Stimulated activated naive CD4-positive, alpha-beta T cell (primary cell): Measurements from ENCODE around the gene HEY2.
"Not testable (repeated sequence)": the region's sequence is repeated elsewhere in the genome, so short reads cannot be mapped to it uniquely, and the experiment has no call there.

Experiments
- DNase-seq, 6 experiments: peaks; one replicate each; lab custom pipeline; 2025; lab: John Stamatoyannopoulos, UW

HEY2 gene

DNA sequence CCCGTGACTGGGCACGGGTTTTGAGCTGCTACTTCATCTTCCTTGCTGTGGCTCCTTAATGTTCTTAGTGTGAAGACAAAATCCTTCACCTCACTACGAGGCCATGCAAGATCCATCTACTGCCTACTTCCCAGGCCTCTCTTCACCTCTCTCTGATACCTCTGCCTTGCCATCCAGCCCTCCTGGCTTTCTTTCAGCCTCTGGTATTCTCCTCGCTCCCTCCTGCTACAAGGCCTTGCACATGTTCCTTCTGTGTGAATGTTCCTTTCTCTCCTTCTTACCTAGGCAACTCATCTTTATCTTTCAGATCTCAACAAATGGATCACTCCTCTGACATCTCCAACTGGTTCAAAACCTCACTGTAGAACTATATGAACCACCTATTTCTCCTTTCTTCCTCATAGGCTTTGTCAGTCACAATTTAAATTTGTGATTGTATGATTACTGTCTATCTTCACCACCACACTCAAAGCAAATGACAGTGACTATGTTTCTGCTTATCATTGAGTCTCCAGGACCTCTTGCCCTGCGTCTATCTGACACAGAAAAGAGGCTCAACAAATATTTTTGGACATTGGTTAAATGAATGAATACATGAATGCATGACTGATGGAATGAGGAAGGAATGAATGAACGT, 19.8 kb downstream of the HEY2 start:
- no peak for DNase-seq

DNA sequence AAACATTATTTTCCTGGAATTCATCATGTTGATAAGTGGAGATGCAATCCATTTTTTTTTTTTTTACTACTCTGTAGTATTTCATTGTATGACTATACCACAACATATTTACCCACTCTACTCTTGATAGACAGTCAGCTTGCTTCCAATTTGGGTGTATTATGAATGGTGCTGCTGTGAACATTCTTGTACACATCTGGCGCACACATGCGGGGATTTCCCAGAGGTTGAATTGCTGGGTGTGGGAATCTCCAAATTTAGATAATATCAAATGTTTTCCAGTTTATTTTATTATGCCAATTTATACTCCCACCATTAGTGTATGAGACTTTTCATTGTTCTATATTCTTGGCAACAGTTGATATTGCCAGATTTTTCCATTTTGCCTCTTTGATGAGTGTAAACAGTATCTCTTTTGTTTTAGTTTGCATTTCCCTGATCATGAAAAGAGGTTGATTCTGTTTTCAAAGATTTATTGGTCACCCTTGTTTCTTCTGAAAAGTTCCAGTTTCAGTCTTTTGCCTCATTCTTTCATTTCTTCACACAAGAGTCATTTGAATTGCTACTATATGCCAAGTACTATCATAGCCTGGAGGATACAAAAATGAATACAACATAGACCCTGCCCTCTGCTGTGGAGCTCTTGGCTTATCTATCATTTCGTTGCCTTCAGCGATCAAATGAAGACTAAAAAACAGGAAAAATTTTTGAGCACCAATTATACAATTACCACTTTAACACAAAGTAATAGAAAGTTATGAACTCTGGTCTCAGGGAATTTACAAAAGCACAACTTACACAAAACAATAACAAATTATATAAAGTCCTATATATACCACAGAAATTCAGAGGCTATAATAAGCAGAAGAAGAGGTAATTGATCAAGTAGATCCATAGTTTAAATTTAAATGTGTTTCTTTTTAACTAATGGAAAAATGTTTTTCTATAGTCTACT, 24.2 kb downstream of the HEY2 start:
- no peak for DNase-seq

- DNase-seq = not testable (repeated sequence)
Observed at GRCh38 chr6:125776107-125776826, 26.8 kb downstream of the HEY2 start.

GRCh38 chr6:125779924-125780539, 30.6 kb downstream of the HEY2 start:
- DNase-seq = peak; percentile 84 to 96 (median 90)

- DNase-seq = peak; percentile 23 to 91 (median 60)
Observed at GRCh38 chr6:125780540-125781313, 31.3 kb downstream of the HEY2 start.

DNA sequence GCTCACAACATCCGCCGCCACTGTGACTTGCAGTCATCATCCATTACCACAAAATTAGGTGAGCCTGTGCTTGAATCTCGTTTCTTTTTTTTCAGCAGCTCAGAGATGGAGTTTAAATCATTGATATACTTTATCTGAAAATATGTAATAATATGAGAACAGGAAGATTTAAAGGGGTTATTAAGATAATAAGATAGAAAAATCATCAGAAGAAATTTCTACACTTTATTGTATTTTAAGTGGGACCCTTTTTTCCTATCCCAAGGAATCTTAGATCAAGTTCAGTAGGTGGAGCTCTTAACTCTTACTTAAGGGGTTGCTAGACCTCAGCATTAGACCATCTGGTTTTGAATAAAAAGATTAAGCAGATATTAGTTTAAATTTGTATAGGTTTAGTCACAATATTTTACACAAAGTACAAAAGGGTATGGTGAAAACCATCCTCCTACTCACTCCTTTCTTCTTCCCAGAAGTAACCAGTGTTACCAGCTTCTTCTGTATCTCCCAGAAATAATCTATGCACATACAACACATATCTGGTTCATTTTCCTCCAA, 32.0 kb downstream of the HEY2 start:
- peak in 2 of 6 experiments; percentile 11 to 37 for DNase-seq

GRCh38 chr6:125784365-125784764, 34.9 kb downstream of the HEY2 start:
- no peak for DNase-seq

GRCh38 chr6:125787791-125788190, 38.4 kb downstream of the HEY2 start:
- DNase-seq = no peak

DNA sequence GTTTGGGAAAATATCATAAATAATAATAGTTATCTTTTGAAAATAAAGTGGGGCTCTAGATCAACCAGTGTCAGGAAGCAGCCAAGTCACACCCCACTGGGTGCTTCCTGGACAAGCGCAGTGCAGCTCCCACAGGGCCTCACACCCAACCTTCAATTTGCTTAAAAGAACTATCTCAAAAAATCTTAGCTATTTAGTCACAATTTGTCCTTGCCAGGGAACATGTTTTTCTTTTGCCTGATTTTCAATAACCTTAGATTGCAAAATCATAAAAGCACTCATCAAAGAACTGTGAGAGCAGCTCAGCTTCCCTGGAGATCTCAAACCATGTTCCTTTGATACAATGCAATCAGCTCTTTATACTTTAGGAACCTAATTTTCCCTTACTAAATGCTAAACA, 39.7 kb downstream of the HEY2 start:
- DNase-seq = no peak

DNA sequence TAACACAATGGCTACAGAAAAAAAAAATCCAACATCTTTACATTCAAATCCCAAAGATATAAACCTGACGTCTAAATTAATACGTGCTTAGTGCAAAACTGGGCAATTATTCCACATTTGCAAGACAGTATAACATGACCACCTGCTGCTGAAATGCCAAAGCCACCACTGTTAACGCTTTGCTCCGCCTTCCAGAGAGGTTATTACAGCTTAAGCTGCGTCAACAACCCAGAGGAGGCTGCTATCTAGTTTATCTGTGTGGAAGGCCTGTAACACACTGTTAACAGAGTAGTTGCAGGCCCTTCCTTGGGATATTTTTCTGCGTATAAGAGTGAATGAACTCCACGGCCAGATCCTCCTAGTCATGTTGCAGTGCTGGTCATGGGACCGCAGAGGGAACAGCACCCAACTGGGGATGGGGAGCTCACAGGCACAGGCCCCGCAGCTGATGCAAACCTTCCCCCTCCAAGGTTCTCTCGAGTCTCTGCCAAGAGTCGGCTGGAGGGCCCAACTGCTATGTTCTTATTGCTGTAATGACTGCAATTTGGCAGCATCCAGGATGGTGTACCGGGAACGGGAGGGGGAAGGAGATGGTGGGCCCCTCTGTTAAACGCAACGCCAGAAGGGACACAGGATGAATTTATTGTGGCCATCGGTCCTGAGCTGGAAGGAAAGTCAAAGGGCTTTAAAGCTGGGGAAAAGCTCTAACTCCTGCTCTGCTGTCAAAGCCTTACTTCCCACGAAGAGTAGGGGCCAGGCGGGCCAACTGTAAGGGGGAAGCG, 40.3 kb downstream of the HEY2 start:
- peak; percentile 6 to 79 (median 62) for DNase-seq

DNA sequence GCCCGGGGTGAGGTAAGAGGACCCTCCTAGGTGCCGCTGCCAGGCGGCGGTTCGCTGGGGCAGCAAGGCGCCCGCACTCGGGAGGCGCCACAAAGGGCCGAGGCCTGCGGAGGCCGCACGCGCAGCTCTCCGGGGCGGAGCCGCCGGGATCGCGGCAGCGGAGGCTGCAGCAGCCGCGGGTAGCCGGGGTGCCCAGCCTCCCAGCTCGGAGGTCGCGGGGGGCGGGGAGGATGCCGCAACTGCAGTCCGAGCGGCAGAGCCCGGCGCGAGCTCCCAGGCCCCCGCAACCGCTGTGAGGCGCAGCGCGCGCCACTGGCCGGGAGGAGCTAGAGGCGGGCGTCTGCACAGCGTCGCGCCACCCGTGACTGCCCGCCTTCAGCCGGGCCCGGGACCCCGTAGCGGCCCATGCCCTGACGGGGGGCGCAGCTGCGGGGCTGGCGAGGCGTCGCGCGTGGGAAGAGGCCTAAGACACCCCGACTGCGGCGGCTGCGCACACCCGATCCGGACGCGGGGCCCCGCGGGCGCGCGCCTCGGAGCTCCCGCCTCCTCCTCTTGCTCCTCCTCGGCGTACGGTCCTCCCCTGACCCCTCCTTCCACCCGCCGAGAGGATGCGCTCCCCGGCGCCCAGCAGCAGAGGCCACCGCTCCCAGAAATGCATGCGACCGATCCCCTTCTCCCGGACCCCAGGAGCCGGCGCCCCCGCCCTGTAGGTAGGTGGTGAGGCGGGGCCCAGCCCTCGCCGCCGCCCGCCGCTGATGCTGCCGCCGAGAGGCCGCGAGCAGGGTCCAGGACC, 41.1 kb downstream of the HEY2 start, which contains the start of gene NCOA7:
Gene NCOA7, plus strand, starts transcription at position 603 of the 793 bp plus-strand sequence. CDS start 24,395 bp downstream, outside the sequence.
- peak; percentile 66 to 83 (median 76) for DNase-seq

DNA sequence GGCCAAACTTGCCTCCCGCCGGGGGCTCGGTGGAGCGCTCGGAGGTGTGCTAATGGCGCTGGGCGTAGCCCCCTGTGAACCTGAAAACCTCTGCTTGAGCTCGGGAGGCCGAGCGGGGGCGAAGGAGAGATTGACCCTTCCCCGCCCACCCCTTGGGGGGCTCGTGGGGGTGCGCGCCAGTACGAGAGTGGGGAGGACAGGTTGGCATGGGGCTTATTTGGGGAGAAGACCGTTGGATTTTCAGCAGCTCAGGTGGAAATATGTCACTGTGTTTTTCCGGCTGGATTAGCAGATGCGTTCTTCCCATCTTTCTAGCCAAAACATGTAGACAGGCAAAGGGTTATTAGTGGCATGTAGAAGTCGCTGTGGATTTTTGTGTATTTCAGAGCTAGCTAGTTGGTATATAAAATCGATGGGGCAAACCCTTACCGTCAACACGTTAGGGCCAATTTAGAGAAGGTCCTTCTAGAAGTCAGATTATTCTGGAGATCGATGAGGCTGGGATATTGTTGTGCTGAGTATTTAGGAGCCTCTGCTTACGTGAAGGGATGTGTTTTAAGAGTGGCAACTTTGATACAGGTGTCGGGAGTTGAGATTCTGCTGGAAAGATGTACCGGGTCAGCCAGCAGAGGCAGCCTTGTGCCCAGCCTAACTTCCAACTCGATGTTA, 41.9 kb downstream of the HEY2 start:
- peak in 5 of 6 experiments; percentile 3 to 66 (median 51) for DNase-seq

DNA sequence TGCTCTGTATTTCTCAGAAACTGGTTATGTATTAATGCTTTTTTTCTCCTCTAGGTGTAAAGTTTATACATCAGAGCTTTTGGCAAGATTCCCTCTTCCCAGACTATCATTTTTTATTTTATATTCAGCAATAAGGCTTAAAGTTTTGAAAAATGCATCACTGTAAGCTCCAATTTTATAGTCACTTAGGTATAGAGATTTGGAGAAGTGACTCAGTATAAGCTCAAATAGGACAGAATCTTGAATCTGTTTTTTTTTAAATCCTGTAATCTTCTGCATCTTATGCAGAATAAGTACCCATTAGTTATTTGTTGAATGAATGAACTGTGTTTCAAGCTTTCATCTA, 42.4 kb downstream of the HEY2 start:
- no peak for DNase-seq

- no peak for DNase-seq
Observed at GRCh38 chr6:125792172-125792571, 42.7 kb downstream of the HEY2 start.

DNA sequence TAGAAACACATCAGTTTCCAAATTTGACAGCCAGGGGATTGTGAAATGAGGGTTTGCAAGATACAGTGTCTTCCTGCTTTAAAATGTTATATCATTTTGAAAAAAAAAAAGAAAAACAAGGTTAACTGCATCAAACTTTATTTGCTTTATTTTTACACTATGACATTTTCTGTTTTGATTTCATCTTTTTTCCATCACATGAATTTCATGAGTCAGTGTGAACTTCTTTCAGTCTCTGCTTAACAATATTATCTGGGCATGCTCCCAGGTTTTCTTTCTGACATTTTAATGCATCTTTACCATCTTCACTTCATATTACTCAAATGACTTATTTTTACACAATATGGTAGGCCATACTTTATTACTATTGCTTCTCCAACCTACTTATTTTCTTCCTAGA, 43.2 kb downstream of the HEY2 start:
- no peak for DNase-seq

DNA sequence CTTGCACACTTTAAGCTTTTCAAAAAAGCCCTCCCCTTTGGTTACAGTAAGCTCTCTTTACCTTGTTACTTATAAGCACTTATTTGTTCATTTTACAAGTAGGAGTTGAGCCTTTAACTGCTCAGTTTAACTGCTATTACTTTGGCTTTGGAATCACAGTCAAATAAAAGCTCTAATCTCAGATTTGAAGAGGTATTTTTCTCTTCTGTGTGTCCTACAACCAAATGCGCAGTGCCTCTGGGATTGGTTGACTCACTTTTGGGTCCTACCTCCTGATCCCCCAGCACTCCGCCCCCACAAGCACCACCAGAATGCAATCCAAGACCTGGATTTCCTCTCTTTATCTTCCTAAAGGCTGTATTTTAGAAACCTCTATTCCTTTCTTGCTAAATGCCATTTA, 43.8 kb downstream of the HEY2 start:
- no peak for DNase-seq

DNA sequence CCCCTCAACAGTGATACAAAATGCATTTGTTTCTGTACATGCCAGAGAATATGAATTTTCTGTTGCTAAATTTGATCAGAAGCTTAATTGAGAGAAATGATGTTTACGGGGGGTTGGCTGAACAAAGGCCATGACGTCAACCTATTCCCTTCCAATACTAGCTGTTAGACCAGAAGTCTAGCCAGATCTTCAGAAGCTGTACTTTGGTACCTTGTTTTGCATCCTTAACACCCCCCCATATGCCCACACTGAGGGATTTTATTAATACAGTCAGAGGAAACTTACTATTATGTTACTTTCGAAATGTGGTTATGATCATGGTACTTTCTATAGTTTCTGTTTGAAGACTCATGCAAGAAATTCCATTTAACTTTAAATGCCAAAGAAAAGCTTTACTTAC, 44.4 kb downstream of the HEY2 start:
- no peak for DNase-seq

DNA sequence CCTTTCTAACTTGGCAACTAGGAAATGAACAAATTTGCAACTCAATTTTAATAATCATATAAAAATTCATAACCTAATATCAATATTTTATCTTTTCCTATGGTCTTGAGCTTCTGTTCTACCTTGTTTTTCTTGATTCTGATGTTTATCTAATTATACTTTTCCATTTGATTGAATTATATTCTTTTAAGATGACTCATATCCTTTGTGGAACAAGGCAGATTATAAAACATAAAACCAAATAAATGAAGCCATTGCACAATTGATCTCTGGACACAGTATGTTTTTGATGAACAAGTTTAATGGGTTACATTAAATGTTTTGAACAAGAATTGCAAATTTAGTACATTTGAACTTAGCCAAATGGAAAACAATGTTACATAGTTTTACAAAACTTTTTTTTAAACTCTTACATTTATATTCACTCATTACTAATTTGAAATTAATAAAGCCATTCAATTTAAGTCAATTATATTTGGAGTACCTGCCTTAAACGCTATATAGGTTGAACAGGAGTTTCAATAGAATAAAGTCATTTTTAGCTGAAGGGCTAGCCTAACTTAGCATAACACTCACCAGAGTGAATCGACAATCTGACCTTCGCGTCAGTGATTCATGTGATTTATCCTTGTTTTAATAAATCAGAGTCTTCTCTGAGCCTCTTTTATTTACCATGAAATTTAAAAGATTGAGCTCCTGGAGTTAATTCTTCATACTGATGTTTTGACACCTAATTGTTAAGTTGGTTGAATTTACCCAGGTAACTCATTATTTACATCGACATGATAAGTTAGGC, 45.1 kb downstream of the HEY2 start:
- DNase-seq = no peak
